GM21825 (cell line): ENCODE measurements around the gene MAGEF1.

Experiments used
- ATAC-seq: cut with Tn5 transposase; IDR thresholded peaks from one replicate; pipeline ENCODE4 v1.9.1; 2021; ENCODE audit warnings: mild to moderate bottlenecking, moderate library complexity; ENCODE audit not compliant: unreplicated experiment

The MAGEF1 gene

GRCh38 chr3:184672977-184673870, 38.6 kb downstream of the MAGEF1 start:
- ATAC-seq, result no peak

- no peak for ATAC-seq
Measured at GRCh38 chr3:184672335-184672734, 39.5 kb downstream of the MAGEF1 start.

GRCh38 chr3:184670091-184670602, 41.7 kb downstream of the MAGEF1 start:
- no peak for ATAC-seq

GRCh38 chr3:184669578-184669977, 42.3 kb downstream of the MAGEF1 start:
- no peak for ATAC-seq

- ATAC-seq, result no peak
Measured at GRCh38 chr3:184666442-184666841, 45.4 kb downstream of the MAGEF1 start.

- no peak for ATAC-seq
Measured at GRCh38 chr3:184665101-184665500, 46.8 kb downstream of the MAGEF1 start.

- no peak for ATAC-seq
Measured at GRCh38 chr3:184663756-184664155, 48.1 kb downstream of the MAGEF1 start.

- no peak for ATAC-seq
Measured at GRCh38 chr3:184663356-184663755, 48.5 kb downstream of the MAGEF1 start.

- ATAC-seq, result no peak
Measured at GRCh38 chr3:184662187-184662586, 49.7 kb downstream of the MAGEF1 start.

GRCh38 chr3:184660931-184661330, 50.9 kb downstream of the MAGEF1 start:
- no peak for ATAC-seq
